ENCODE measurements around the gene CACNA2D1. TPM values are rescaled to one million over a fixed set of nuclear protein-coding genes. Genes with fewer than 3 reads are reported as not detected.

The CACNA2D1 gene
- total RNA-seq, 1 experiment from 2014 or later, result 0.27 TPM

- Histone ChIP-seq H3K79me2 (ENCODE audit: insufficient read depth, low read length) (no peaks in the 10 kb centered on the region), H3K9me2 (ENCODE audit: insufficient read depth) (no peaks in the 10 kb centered on the region), H3K4me1 (ENCODE audit: control insufficient read depth in 1 of 2, insufficient read depth in 2 of 2, low read length in 2 of 2) (no peaks in the 10 kb centered on the region), H3K9me3 (ENCODE audit: control insufficient read depth in 1 of 2, insufficient read depth in 1 of 2, low read depth in 1 of 2, low read length in 2 of 2) (no peaks in the 10 kb centered on the region), H3K36me3 (ENCODE audit: control insufficient read depth in 1 of 2, insufficient read depth in 2 of 2, low read length in 2 of 2) (no peaks in the 10 kb centered on the region), H2AFZ (ENCODE audit: low read depth, low read length, poor library complexity, severe bottlenecking) (no peak overlapping the region), H4K20me1 (ENCODE audit: insufficient read depth) (no peaks in the 10 kb centered on the region), H3K27me3 (ENCODE audit: insufficient read depth, low read length) (no peaks in the 10 kb centered on the region), H3K9ac (ENCODE audit: low read length) (no peak overlapping the region), H3K4me3 (replicated peaks in 1 of 2; ENCODE audit: low read depth in 1 of 2, low read length in 2 of 2) (no peak overlapping the region), H3K4me2 (ENCODE audit: low read length) (no peak overlapping the region), H3K27ac (ENCODE audit: low read depth, low read length) (no peak overlapping the region)
- ChIA-PET CTCF (no interaction called here), RAD21 (ENCODE audit: low non-redundant PET in 1 of 2, low total read pairs in 2 of 2, uncharacterized antibody in 2 of 2, unreplicated experiment in 2 of 2) (no interaction called here), POLR2A (no interaction called here)
- intact Hi-C loops (cut with micrococcal nuclease), result no loop called here
- no TSS peak for BruUV-seq (replicated peaks)
- TF ChIP-seq SRF (IDR thresholded peaks at IDR 0.05; ENCODE audit: low read depth) (no peak), CTCF (IDR thresholded peaks at IDR 0.05 in 2 of 3, conservative IDR thresholded peaks at IDR 0.05 in 1 of 3; ENCODE audit: borderline replicate concordance in 1 of 3, insufficient read depth in 1 of 3, low read depth in 2 of 3, low read length in 2 of 3) (no peak), EGR1 (IDR thresholded peaks at IDR 0.05; ENCODE audit: low read depth) (no peak), SP1 (IDR thresholded peaks at IDR 0.05; ENCODE audit: low read depth) (no peak), TCF7L2 (IDR thresholded peaks at IDR 0.05; ENCODE audit: borderline replicate concordance, extremely low read depth, insufficient read depth, insufficient read length) (no peak), YY1 (IDR thresholded peaks at IDR 0.05; ENCODE audit: extremely low read depth, insufficient replicate concordance, low read depth, low read length) (no peak), ZBTB33 (IDR thresholded peaks at IDR 0.05; ENCODE audit: extremely low read depth, insufficient replicate concordance, low read length) (no peak), EZH2phosphoT487 (IDR thresholded peaks at IDR 0.05; ENCODE audit: borderline replicate concordance) (no peak), EZH2 (IDR thresholded peaks at IDR 0.05) (no peak), RAD21 (IDR thresholded peaks at IDR 0.05; ENCODE audit: low read depth) (no peak), ZFX (IDR thresholded peaks at IDR 0.05) (no peak), POLR2A (IDR thresholded peaks at IDR 0.05; ENCODE audit: borderline replicate concordance, extremely low read depth, insufficient read depth, insufficient read length) (no peak), ZNF274 (IDR thresholded peaks at IDR 0.05; ENCODE audit: low read depth, low read length) (no peak), POLR2AphosphoS5 (IDR thresholded peaks at IDR 0.05; ENCODE audit: low read depth, low read length) (no peak)
- ATAC-seq (no peak), DNase-seq (ENCODE audit: low read depth, low spot score) (no peak)
These were observed 1.0 kb downstream of the CACNA2D1 start for GRCh38 chr7:82442492-82443035.

Data from HCT116 (cell line).